ENCODE data around the gene MRPS26. TPM values are rescaled to one million over a fixed set of nuclear protein-coding genes. Genes with fewer than 3 reads are reported as not detected.

Gene MRPS26
- total and polyA plus RNA-seq, 2 of the 13 experiments (the other 11 are each of a cell fraction or from before 2014, with no cell fraction given): 89.8 to 187 TPM

- peak; percentile 93 for TF ChIP-seq ZC3H13 (CRISPR knock-in tag; IDR thresholded peaks at IDR 0.05)
- no peak; the same call in 1 of the 2 replicates for TF ChIP-seq ZNF660 (CRISPR knock-in tag; IDR thresholded peaks at IDR 0.05; ENCODE audit: borderline replicate concordance, low read depth)
- peak; percentile 58; the same call in 1 of the 2 replicates for TF ChIP-seq ZSCAN9 (CRISPR knock-in tag; IDR thresholded peaks at IDR 0.05; ENCODE audit: borderline replicate concordance)
- TF ChIP-seq TCF12 (IDR thresholded peaks at IDR 0.05): no peak
- peak; percentile 90 for TF ChIP-seq TCF12 (CRISPR knock-in tag; IDR thresholded peaks at IDR 0.05)
- no peak for TF ChIP-seq ZNF484 (CRISPR knock-in tag; IDR thresholded peaks at IDR 0.05; ENCODE audit: borderline replicate concordance, low read depth)
- peak; percentile 87 for TF ChIP-seq KLF15 (CRISPR knock-in tag; IDR thresholded peaks at IDR 0.05; ENCODE audit: borderline replicate concordance)
- TF ChIP-seq ZNF562 (CRISPR knock-in tag; IDR thresholded peaks at IDR 0.05; ENCODE audit: borderline replicate concordance): no peak
- peak; percentile 6; the same call in 1 of the 2 replicates for TF ChIP-seq MIER2 (CRISPR knock-in tag; IDR thresholded peaks at IDR 0.05)
- peak; percentile 63; the same call in 1 of the 2 replicates for TF ChIP-seq ZNF30 (CRISPR knock-in tag; IDR thresholded peaks at IDR 0.05)
- peak; percentile 77 for TF ChIP-seq ZNF841 (CRISPR knock-in tag; IDR thresholded peaks at IDR 0.05; ENCODE audit: borderline replicate concordance)
- TF ChIP-seq ZNF20 (CRISPR knock-in tag; IDR thresholded peaks at IDR 0.05): no peak
- peak; percentile 94; the same call in 1 of the 2 replicates for TF ChIP-seq ZBTB7A (CRISPR knock-in tag; IDR thresholded peaks at IDR 0.05)
- TF ChIP-seq ZNF629 (CRISPR knock-in tag; conservative IDR thresholded peaks at IDR 0.05): peak; percentile 47; the same call in 1 of the 2 replicates
- peak; percentile 100 for TF ChIP-seq ZFX (CRISPR knock-in tag; IDR thresholded peaks at IDR 0.05; ENCODE audit: low read depth)
- TF ChIP-seq HNF1B (CRISPR knock-in tag; IDR thresholded peaks at IDR 0.05): 0 out of 2 replicates have a peak, but pooled peaks have one; percentile 88
- TF ChIP-seq PLSCR1 (CRISPR knock-in tag; IDR thresholded peaks at IDR 0.05; ENCODE audit: borderline replicate concordance): peak; percentile 68
- peak; percentile 80; the same call in 1 of the 2 replicates for TF ChIP-seq ZNF672 (CRISPR knock-in tag; IDR thresholded peaks at IDR 0.05)
- peak; percentile 90 for TF ChIP-seq SATB2 (CRISPR knock-in tag; IDR thresholded peaks at IDR 0.05)
- TF ChIP-seq ZNF232 (CRISPR knock-in tag; IDR thresholded peaks at IDR 0.05; ENCODE audit: borderline replicate concordance): peak; percentile 63; the same call in 1 of the 2 replicates
- peak; percentile 84; the same call in 1 of the 2 replicates for TF ChIP-seq TSC22D2 (CRISPR knock-in tag; IDR thresholded peaks at IDR 0.05; ENCODE audit: borderline replicate concordance)
- TF ChIP-seq ZNF761 (CRISPR knock-in tag; conservative IDR thresholded peaks at IDR 0.05): peak; percentile 74; the same call in 1 of the 2 replicates
- TF ChIP-seq ZNF256 (CRISPR knock-in tag; conservative IDR thresholded peaks at IDR 0.05): no peak
- TF ChIP-seq TRIM24 (CRISPR knock-in tag; IDR thresholded peaks at IDR 0.05): no peak
- TF ChIP-seq ZBTB2 (CRISPR knock-in tag; IDR thresholded peaks at IDR 0.05; ENCODE audit: low read depth): peak; percentile 87
Observed at GRCh38 chr20:3045816-3046676, at the start of gene MRPS26 (continued).
